NCI-H1417 (cell line): Measurements from ENCODE around the gene SCFD2.
"Not testable (repeated sequence)": the region's sequence is repeated elsewhere in the genome, so short reads cannot be mapped to it uniquely, and the experiment has no call there.

Experiments used
- DNase-seq, 3 experiments: peaks; one replicate each; lab custom pipeline; 2025; lab: John Stamatoyannopoulos, UW

The SCFD2 gene

GRCh38 chr4:53189011-53189410, 176.8 kb downstream of the SCFD2 start:
- no peak for DNase-seq

GRCh38 chr4:53186714-53187358, 179.0 kb downstream of the SCFD2 start:
- peak in 2 of 3 experiments; percentile 14 to 59 for DNase-seq

- no peak for DNase-seq
These were observed 179.8 kb downstream of the SCFD2 start for GRCh38 chr4:53185869-53186585.

- no peak for DNase-seq
These were observed 182.1 kb downstream of the SCFD2 start for GRCh38 chr4:53183754-53184153.

- not testable (repeated sequence) for DNase-seq
These were observed 188.1 kb downstream of the SCFD2 start for GRCh38 chr4:53177751-53178150.

GRCh38 chr4:53175640-53176039, 190.2 kb downstream of the SCFD2 start:
- DNase-seq = no peak

- DNase-seq = no peak
These were observed 191.0 kb downstream of the SCFD2 start for GRCh38 chr4:53174823-53175222.

- DNase-seq = no peak
These were observed 192.3 kb downstream of the SCFD2 start for GRCh38 chr4:53173576-53173975.

- no peak for DNase-seq
These were observed 194.1 kb downstream of the SCFD2 start for GRCh38 chr4:53171797-53172196.

GRCh38 chr4:53169695-53170617, 195.9 kb downstream of the SCFD2 start:
- DNase-seq = no peak

- DNase-seq = no peak
These were observed 197.6 kb downstream of the SCFD2 start for GRCh38 chr4:53168228-53168627.

GRCh38 chr4:53162969-53163368, 202.9 kb downstream of the SCFD2 start:
- no peak for DNase-seq

- no peak for DNase-seq
These were observed 204.0 kb downstream of the SCFD2 start for GRCh38 chr4:53161787-53162433.

GRCh38 chr4:53161051-53161786, 204.6 kb downstream of the SCFD2 start:
- DNase-seq = no peak

- DNase-seq = no peak
These were observed 209.0 kb downstream of the SCFD2 start for GRCh38 chr4:53156896-53157295.

- DNase-seq = no peak
These were observed 213.4 kb downstream of the SCFD2 start for GRCh38 chr4:53152467-53152866.

GRCh38 chr4:53151489-53151788, 214.4 kb downstream of the SCFD2 start:
- no peak for DNase-seq

GRCh38 chr4:53150631-53151488, 215.0 kb downstream of the SCFD2 start:
- DNase-seq = no peak

GRCh38 chr4:53147711-53148110, 218.2 kb downstream of the SCFD2 start:
- DNase-seq = no peak

- DNase-seq = no peak
These were observed 218.7 kb downstream of the SCFD2 start for GRCh38 chr4:53147197-53147596.

- DNase-seq = no peak
These were observed 224.6 kb downstream of the SCFD2 start for GRCh38 chr4:53141308-53141707.
